Naive thymus-derived CD8-positive, alpha-beta T cell (primary cell): ENCODE data around the gene YIF1B. TPM values are rescaled to one million over a fixed set of nuclear protein-coding genes. Genes with fewer than 3 reads are reported as not detected.
"Not testable (repeated sequence)": the region's sequence is repeated elsewhere in the genome, so short reads cannot be mapped to it uniquely, and the experiment has no call there.

ENCODE experiments used
- ATAC-seq, 2 donors: fragments of 150-1000 bp; cut with Tn5 transposase in 1 of 2; sonication (Bioruptor Pico), chemical (Tn5 transposase) in 1 of 2; 1 replicate in 1 of 2; 2 replicates in 1 of 2; pipeline ENCODE4 v1.10.0; 2021; ENCODE audit warnings: mild to moderate bottlenecking in 2 of 2, moderate library complexity in 2 of 2
- POLR2A ChIA-PET: fragments of 350-600 bp; sonication (Branson Sonifier 250); formaldehyde crosslinking; loops from one replicate; lab custom pipeline; 2021; ENCODE audit warnings: antibody characterized with exemption; lab: Charles Lee
- DNase-seq, 10 donors: peaks; one replicate each; pipeline versions ENCODE4 v3.0.0 to v3.0.0-alpha.2; 2020 to 2022
- H3K27ac Mint-ChIP-seq, 10 donors: one replicate each; pipeline ENCODE4 v1.8.0; 2020 to 2022; ENCODE audit warnings: mild to moderate bottlenecking in 10 of 10, mixed read lengths in 10 of 10, moderate library complexity in 4 of 10, inconsistent platforms in 1 of 10
- H3K27me3 Mint-ChIP-seq, 5 donors: one replicate each; pipeline ENCODE4 v1.8.0; 2021 to 2022; ENCODE audit warnings: mixed read lengths in 5 of 5
- H3K36me3 Mint-ChIP-seq, 3 donors: one replicate each; pipeline ENCODE4 v1.8.0; 2020 to 2022; ENCODE audit warnings: mixed read lengths in 3 of 3, mild to moderate bottlenecking in 2 of 3, inconsistent platforms in 1 of 3
- H3K4me1 Mint-ChIP-seq, 4 donors: one replicate each; pipeline ENCODE4 v1.8.0; 2021 to 2022; ENCODE audit warnings: mixed read lengths in 4 of 4
- H3K4me3 Mint-ChIP-seq, 10 donors: one replicate each; pipeline ENCODE4 v1.8.0; 2020 to 2022; ENCODE audit warnings: mild to moderate bottlenecking in 10 of 10, mixed read lengths in 10 of 10, moderate library complexity in 6 of 10, inconsistent platforms in 1 of 10
- H3K9me3 Mint-ChIP-seq, 9 donors: one replicate each; pipeline ENCODE4 v1.8.0; 2020 to 2022; ENCODE audit warnings: mixed read lengths in 9 of 9, mild to moderate bottlenecking in 3 of 9, inconsistent platforms in 1 of 9, moderate library complexity in 1 of 9
- polyA plus RNA-seq, 3 donors: library from polyadenylated mRNA; unstranded; fragments of 300-500 nt; fragmentation: Illumina TruSeq; gene quantifications; one replicate each; pipeline ENCODE4 v1.2.3, GENCODE V29; 2021
- total RNA-seq, 8 experiments: library from RNA in 2 of 8; stranded (reverse) in 2 of 8; gene quantifications; one replicate each; pipeline ENCODE4 v1.2.3 and lab custom pipeline; 2021 to 2026

Gene YIF1B
- total and polyA plus RNA-seq, 5 experiments from 2014 or later = 33.7 to 47.8 (median 40.7) TPM

- no peaks in the 10 kb centered on the region for H3K27me3 Mint-ChIP-seq
- peak overlapping the region; percentile 77 to 94 (median 90) for H3K4me3 Mint-ChIP-seq
- H3K9me3 Mint-ChIP-seq = no peaks in the 10 kb centered on the region
- H3K4me1 Mint-ChIP-seq = peaks cover 28 to 53% (median 44%) of the 10 kb centered on the region in 4 donors
- ATAC-seq (no peak), DNase-seq (no peak)
- H3K36me3 Mint-ChIP-seq = peaks cover 0 to 6% (median 0%) of the 10 kb centered on the region in 3 donors
- POLR2A ChIA-PET = interaction anchor here (0.8 to 2.6 kb wide), 11 partner anchors 22 to 359 kb away, joined by 3 to 11 read pairs (median 4); partner anchors contain the start of genes C19orf33, CATSPERG, FAM98C and PSMD8
- peak overlapping the region; percentile 86 to 95 (median 92) for H3K27ac Mint-ChIP-seq
Observed at GRCh38 chr19:38265921-38266429, 49.8 kb downstream of the YIF1B start.

DNA sequence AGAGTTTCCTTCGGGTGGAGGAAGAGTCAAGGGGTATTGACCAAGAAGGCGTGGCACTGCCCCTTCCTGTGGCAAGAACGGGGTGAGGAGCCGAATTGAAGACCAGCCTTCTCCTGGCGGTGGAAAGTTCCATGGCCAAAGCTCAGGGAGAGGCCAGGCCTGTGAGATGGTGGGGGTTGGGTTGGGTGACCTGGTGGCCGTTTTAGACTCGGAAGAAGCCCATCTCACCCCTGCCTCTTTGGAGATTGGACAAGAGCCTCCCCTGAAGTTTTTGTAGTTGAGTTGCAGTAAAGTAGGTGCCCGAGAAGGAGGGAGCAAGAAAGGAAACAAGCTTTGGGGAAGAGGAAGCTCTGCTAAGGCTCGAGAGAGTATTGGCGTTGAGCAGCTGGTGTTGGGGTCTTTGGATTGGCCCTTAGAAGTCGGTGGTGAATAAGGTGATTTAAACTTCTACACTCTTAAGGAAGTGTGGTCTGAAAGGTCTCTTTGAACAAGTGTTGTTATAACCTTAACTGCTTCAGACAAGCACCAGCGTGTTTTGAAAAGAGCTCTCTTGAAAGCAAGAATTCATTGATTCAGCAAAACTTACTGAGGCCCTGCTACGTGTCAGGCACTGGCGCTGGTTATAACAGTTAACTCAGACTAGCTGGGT lies 50.4 kb downstream of the YIF1B start:
- peak; percentile 31 to 74 for ATAC-seq
- no peaks in the 10 kb centered on the region for H3K9me3 Mint-ChIP-seq
- peak overlapping the region; percentile 86 to 95 (median 92) for H3K27ac Mint-ChIP-seq
- POLR2A ChIA-PET = interaction anchor here (0.8 to 2.6 kb wide), 12 partner anchors 21 to 359 kb away, joined by 3 to 11 read pairs (median 4); partner anchors contain the start of genes C19orf33, CATSPERG, FAM98C and PSMD8
- H3K4me3 Mint-ChIP-seq = peak overlapping the region; percentile 77 to 94 (median 90)
- no peaks in the 10 kb centered on the region for H3K27me3 Mint-ChIP-seq
- peak in 7 of 10 donors; percentile 7 to 74 (median 41) for DNase-seq
- peaks cover 28 to 50% (median 43%) of the 10 kb centered on the region in 4 donors for H3K4me1 Mint-ChIP-seq
- peaks cover 0 to 4% (median 0%) of the 10 kb centered on the region in 3 donors for H3K36me3 Mint-ChIP-seq

- peak; percentile 58 to 70 for ATAC-seq
- Mint-ChIP-seq H3K4me3 (peak within 1 kb of the TSS; percentile 77 to 94 (median 90)), H3K4me1 (peaks cover 27 to 45% (median 41%) of the 10 kb centered on the region in 4 donors), H3K36me3 (peaks cover 0 to 4% (median 0%) of the 10 kb centered on the region in 3 donors), H3K9me3 (no peaks in the 10 kb centered on the region), H3K27ac (peak within 1 kb of the TSS; percentile 86 to 95 (median 92)), H3K27me3 (no peaks in the 10 kb centered on the region)
- DNase-seq = peak in 9 of 10 donors; percentile 34 to 84 (median 63)
- POLR2A ChIA-PET = interaction anchor here (0.7 to 2.6 kb wide), 10 partner anchors 21 to 216 kb away, joined by 3 to 11 read pairs (median 4); partner anchors contain the start of genes C19orf33, CATSPERG, PSMD8 and YIF1B
Observed at GRCh38 chr19:38264486-38265212, 51.1 kb downstream of the YIF1B start, which contains the start of gene SPINT2. Gene SPINT2 (plus strand): TSS chr19:38264573. CDS start chr19:38264893, 320 bp downstream.

DNA sequence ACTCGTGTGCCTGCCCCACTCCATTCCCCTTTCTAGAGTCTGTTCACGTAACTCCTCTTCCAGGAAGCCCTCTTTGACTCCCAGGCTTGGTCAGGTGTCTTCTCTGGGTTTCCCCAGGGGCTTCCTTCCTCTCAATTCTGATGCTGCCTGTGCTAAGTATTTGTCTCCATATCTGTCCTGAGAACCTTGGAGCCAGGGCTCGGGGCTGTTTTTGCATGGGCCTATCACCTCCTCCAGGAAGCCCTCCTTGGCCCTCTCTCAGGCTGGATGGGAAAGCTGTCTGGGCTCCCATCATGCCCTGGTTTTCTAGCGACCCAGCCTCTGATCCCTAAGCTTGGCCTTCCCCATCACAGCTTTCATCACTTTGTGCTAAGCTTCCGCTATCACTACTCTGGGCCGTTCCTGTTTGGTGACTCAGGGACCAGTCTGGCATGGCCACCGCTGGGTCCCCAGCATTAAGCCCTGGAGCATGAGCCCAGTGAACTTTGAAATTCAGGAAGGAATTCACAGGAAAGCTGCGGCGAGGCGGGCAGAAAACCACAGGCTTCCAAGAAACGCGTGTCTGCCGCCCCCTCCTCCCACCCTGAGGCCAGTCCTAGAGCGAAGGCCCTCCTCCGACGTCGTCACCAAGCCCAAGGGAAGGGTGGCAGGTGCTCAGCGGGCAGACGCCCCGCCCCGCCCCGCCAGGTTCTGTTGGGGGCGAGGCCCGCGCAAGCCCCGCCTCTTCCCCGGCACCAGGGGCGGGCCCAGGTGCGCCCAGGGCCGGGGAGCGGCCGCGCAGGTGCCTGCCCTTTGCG lies 51.9 kb downstream of the YIF1B start:
- Mint-ChIP-seq H3K36me3 (no peaks in the 10 kb centered on the region), H3K4me3 (peak overlapping the region; percentile 77 to 94 (median 88)), H3K4me1 (peaks cover 27 to 45% (median 41%) of the 10 kb centered on the region in 4 donors), H3K27ac (peak overlapping the region in 9 of 10 donors; percentile 63 to 95 (median 82)), H3K27me3 (peaks cover 0 to 4% (median 0%) of the 10 kb centered on the region in 5 donors), H3K9me3 (no peaks in the 10 kb centered on the region)
- POLR2A ChIA-PET = interaction anchor here (0.7 to 2.6 kb wide), 3 partner anchors 20 to 110 kb away, joined by 4 to 11 read pairs (median 5); partner anchors contain the start of genes PSMD8 and YIF1B
- DNase-seq (peak in 9 of 10 donors; percentile 71 to 88 (median 79)), ATAC-seq (peak; percentile 78 to 80)

DNA sequence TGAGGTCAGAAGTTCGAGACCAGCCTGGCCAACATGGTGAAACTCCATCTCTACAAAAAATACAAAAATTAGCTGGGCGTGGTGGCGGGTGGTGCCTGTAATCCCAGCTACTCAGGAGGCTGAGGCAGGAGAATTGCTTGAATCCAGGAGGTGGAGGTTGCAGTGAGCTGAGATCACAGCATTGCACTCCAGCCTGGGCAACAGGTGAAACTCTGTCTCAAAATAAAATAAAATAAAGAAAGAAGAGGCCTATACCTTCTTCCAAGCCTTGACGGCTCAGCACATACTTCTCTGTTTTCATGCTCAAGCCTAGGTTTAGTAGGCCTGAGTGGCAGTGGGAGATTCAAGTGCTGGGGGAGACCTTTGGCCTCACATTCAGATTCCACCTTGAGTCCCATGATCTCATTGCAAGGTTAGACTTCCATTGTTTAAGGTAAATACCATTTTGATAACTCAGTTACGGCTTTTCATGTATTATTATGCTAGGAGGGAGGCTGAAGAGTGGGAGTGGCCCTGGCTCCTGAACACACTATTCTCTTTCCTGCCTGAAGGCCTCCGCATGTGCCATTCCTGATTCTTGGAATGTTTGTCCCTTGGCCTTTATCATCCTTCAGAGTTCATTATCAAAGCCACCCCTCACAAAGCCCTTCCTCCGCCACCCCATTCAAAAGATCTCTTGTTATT lies 53.0 kb downstream of the YIF1B start:
- Mint-ChIP-seq H3K4me1 (peaks cover 21 to 35% (median 33%) of the 10 kb centered on the region in 4 donors), H3K4me3 (peak overlapping the region in 5 of 10 donors; percentile 15 to 55 (median 24)), H3K27ac (peak overlapping the region in 4 of 10 donors; percentile 1 to 68 (median 32)), H3K27me3 (peaks cover 0 to 11% (median 3%) of the 10 kb centered on the region in 5 donors), H3K36me3 (no peaks in the 10 kb centered on the region), H3K9me3 (no peaks in the 10 kb centered on the region)
- DNase-seq (no peak), ATAC-seq (no peak)
- POLR2A ChIA-PET = interaction anchor here (0.7 kb wide), 1 partner anchor 8 kb away, joined by 3 read pairs; no protein-coding TSS in a partner anchor

- H3K36me3 Mint-ChIP-seq, ATAC-seq, H3K27ac Mint-ChIP-seq, DNase-seq, H3K9me3 Mint-ChIP-seq, H3K4me3 Mint-ChIP-seq, POLR2A ChIA-PET: not testable (repeated sequence)
- H3K4me1 Mint-ChIP-seq = peaks cover 16 to 27% (median 25%) of the 10 kb centered on the region in 4 donors
- peaks cover 3 to 16% (median 6%) of the 10 kb centered on the region in 5 donors for H3K27me3 Mint-ChIP-seq
Observed at GRCh38 chr19:38261942-38262341, 53.8 kb downstream of the YIF1B start.

GRCh38 chr19:38255383-38256014 lies 60.2 kb downstream of the YIF1B start:
- Mint-ChIP-seq H3K4me3 (peak overlapping the region in 2 of 10 donors; percentile 25 to 71), H3K36me3 (no peaks in the 10 kb centered on the region), H3K9me3 (no peaks in the 10 kb centered on the region), H3K27me3 (peaks cover 15 to 44% (median 17%) of the 10 kb centered on the region in 5 donors), H3K27ac (peak overlapping the region in 1 of 10 donors; percentile 35), H3K4me1 (peaks cover 3 to 31% (median 5%) of the 10 kb centered on the region in 4 donors)
- ATAC-seq (no peak), DNase-seq (no peak)
- POLR2A ChIA-PET = no interaction called here

DNA sequence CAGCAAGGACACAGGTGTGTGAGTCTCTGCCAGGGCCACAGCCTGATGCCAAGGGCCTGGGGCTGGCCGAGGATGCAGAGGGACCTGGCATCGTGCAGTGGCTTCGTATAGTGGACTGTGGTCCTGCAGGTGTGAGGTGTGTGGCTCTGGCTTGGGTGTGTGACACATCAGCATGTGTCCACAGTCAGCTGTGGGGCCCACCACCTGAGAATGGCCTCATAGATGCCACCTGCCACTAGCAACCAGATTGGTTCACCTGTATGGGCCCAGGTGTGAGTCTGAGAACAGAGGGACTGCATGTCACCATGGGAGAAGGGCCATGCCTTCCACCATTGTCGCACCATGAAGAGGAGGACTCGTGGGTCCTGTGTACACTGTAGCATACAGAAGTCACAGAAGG lies 62.0 kb downstream of the YIF1B start:
- H3K27me3 Mint-ChIP-seq = peaks cover 14 to 40% (median 17%) of the 10 kb centered on the region in 5 donors
- H3K4me3 Mint-ChIP-seq = peak overlapping the region in 1 of 10 donors; percentile 28
- H3K27ac Mint-ChIP-seq = no peak overlapping the region
- DNase-seq = no peak
- H3K9me3 Mint-ChIP-seq = no peaks in the 10 kb centered on the region
- no peaks in the 10 kb centered on the region for H3K36me3 Mint-ChIP-seq
- ATAC-seq = no peak
- POLR2A ChIA-PET = no interaction called here
- peaks cover 3 to 31% (median 5%) of the 10 kb centered on the region in 4 donors for H3K4me1 Mint-ChIP-seq
